Lower leg skin (tissue), 4 donors: Measurements from ENCODE around the gene COL24A1. TPM values are rescaled to one million over a fixed set of nuclear protein-coding genes. Genes with fewer than 3 reads are reported as not detected.
A peak's percentile ranks its signal among the peaks of the same experiment; 100 is the strongest.

Source experiments
- DNase-seq, 2 donors: peaks; one replicate each; pipeline ENCODE4 v3.0.0-alpha.2; 2019; ENCODE audit warnings: low spot score in 2 of 2
- H3K4me3 ChIP-seq: fragments of 200-600 bp; sonication (generic); 2 replicates; pipeline ENCODE4 v1.5.1; 2017; ENCODE audit warnings: mild to moderate bottlenecking, low read depth; ENCODE audit not compliant: poor library complexity, severe bottlenecking
- POLR2A ChIP-seq, 2 donors: fragments of 450-650 bp; IDR thresholded peaks; one replicate each; pipeline ENCODE4 v1.6.1; 2016 to 2017; ENCODE audit warnings: antibody characterized with exemption in 2 of 2, mild to moderate bottlenecking in 1 of 2, moderate library complexity in 1 of 2
- WGBS, 2 donors: methylation state at CpG; one replicate each; pipeline ENCODE4 v1.1.5; 2018; 5-methylcytosine and 5-hydroxymethylcytosine counted together
- intact Hi-C: fragments of 100-400 bp; cut with DNase I; formaldehyde crosslinking; loops from one replicate; pipeline ENCODE4 v1.15.0; 2023; ENCODE audit warnings: low total_unique reads
- total RNA-seq, 4 donors: library from RNA; depleted of rRNA; stranded (reverse); fragments of >200 nt; gene quantifications; one replicate each; pipeline ENCODE4 v1.1.0, GENCODE V29; 2016
- TF ChIP-seq, protein P1 (sequence below), 3 donors: fragments of 450-650 bp; IDR thresholded peaks; one replicate each; pipeline ENCODE4 v1.5.1; 2016; ENCODE audit warnings: antibody characterized with exemption in 3 of 3, mild to moderate bottlenecking in 3 of 3, moderate library complexity in 2 of 3

COL24A1 gene
- total RNA-seq, 4 donors from 2014 or later, result 0.17 to 1.3 (median 0.80) TPM

DNA sequence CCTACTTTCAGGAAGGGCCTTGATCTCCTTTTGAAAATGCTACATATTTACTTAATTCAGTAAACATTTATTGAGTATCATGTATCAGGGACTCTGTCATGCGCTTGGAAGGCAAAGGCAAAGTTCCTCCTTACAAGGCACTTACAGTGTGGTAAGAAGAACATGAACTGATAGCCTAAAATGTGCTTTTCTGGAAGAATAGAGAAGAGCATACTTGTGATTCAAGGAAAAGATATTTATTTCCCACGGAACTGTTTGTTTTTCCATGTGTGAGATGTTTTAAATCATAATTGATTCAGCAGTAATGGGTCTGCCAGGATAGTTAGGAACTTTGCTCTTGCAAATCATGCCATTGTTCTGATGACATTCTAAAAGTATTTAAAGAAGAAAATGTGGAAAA lies 338.2 kb downstream of the COL24A1 start:
- intact Hi-C loops, result no loop called here
- WGBS, 2 donors, result 48 to 51% methylated on average over 2 of the region's 2 CpGs
- no peak for DNase-seq
- TF ChIP-seq, protein P1, sequence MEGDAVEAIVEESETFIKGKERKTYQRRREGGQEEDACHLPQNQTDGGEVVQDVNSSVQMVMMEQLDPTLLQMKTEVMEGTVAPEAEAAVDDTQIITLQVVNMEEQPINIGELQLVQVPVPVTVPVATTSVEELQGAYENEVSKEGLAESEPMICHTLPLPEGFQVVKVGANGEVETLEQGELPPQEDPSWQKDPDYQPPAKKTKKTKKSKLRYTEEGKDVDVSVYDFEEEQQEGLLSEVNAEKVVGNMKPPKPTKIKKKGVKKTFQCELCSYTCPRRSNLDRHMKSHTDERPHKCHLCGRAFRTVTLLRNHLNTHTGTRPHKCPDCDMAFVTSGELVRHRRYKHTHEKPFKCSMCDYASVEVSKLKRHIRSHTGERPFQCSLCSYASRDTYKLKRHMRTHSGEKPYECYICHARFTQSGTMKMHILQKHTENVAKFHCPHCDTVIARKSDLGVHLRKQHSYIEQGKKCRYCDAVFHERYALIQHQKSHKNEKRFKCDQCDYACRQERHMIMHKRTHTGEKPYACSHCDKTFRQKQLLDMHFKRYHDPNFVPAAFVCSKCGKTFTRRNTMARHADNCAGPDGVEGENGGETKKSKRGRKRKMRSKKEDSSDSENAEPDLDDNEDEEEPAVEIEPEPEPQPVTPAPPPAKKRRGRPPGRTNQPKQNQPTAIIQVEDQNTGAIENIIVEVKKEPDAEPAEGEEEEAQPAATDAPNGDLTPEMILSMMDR (IDR thresholded peaks at IDR 0.05), result no peak
- TF ChIP-seq POLR2A (IDR thresholded peaks at IDR 0.05), result no peak
- no peak overlapping the region for H3K4me3 ChIP-seq

- intact Hi-C loops, result no loop called here
- DNase-seq, result no peak
- TF ChIP-seq, protein P1 (IDR thresholded peaks at IDR 0.05), result no peak
- TF ChIP-seq POLR2A (IDR thresholded peaks at IDR 0.05), result no peak
- no peak overlapping the region for H3K4me3 ChIP-seq
- 60 to 74% methylated on average over 1 of the region's 1 CpG for WGBS, 2 donors
Observed at GRCh38 chr1:85816606-85817005, 340.0 kb downstream of the COL24A1 start.

DNA sequence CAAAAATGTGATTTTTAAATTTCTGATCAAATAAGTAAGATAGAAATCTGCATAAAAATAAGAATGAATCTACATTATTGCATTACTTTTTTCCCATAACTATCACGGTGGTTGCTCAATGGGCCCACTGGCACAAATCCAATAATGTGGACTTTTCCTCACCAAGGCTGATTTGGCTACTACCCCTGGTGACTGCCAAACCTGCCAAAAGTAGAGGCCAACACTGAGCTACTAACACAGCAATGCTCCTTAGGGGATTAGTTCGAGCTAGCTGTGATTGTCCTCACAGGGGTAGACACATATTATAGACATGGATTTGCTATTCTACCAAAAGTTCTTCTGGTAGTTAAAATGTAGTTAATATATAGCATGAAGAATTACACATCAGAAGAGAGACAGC lies 340.7 kb downstream of the COL24A1 start:
- TF ChIP-seq POLR2A (IDR thresholded peaks at IDR 0.05), result no peak
- TF ChIP-seq, protein P1 (IDR thresholded peaks at IDR 0.05), result no peak
- H3K4me3 ChIP-seq, result no peak overlapping the region
- peak; percentile 19 to 84 for DNase-seq
- intact Hi-C loops, result no loop called here
- 49 to 60% methylated on average over 2 of the region's 2 CpGs for WGBS, 2 donors

- no peak for TF ChIP-seq POLR2A (IDR thresholded peaks at IDR 0.05)
- TF ChIP-seq, protein P1 (IDR thresholded peaks at IDR 0.05), result no peak
- no peak overlapping the region for H3K4me3 ChIP-seq
- intact Hi-C loops, result no loop called here
- WGBS, 2 donors, result 25 to 37% methylated on average over 1 of the region's 1 CpG
- DNase-seq, result no peak
Observed at GRCh38 chr1:85806236-85806965, 350.2 kb downstream of the COL24A1 start.

GRCh38 chr1:85801520-85801919 lies 355.1 kb downstream of the COL24A1 start:
- TF ChIP-seq, protein P1 (IDR thresholded peaks at IDR 0.05), result no peak
- no peak for TF ChIP-seq POLR2A (IDR thresholded peaks at IDR 0.05)
- no peak for DNase-seq
- intact Hi-C loops, result no loop called here
- 89 to 94% methylated on average over 1 of the region's 1 CpG for WGBS, 2 donors
- H3K4me3 ChIP-seq, result no peak overlapping the region

- 37 to 55% methylated on average over 2 of the region's 2 CpGs for WGBS, 2 donors
- intact Hi-C loops, result no loop called here
- no peak overlapping the region for H3K4me3 ChIP-seq
- no peak for DNase-seq
- TF ChIP-seq, protein P1 (IDR thresholded peaks at IDR 0.05), result no peak
Observed at GRCh38 chr1:85799737-85800136, 356.8 kb downstream of the COL24A1 start.
